H9 (cell line): ENCODE data around the gene ATP13A2. TPM values are rescaled to one million over a fixed set of nuclear protein-coding genes. Genes with fewer than 3 reads are reported as not detected.
"Not testable (repeated sequence)": the region's sequence is repeated elsewhere in the genome, so short reads cannot be mapped to it uniquely, and the experiment has no call there.

Experiments
- DNase-seq: peaks from one replicate; pipeline ENCODE4 v3.0.0-alpha.2; 2017
- H2AFZ ChIP-seq: one replicate; pipeline ENCODE4 v1.6.1; 2013; ENCODE audit warnings: mild to moderate bottlenecking, low read length, control low read depth, moderate library complexity
- H2AK5ac ChIP-seq: 2 replicates; pipeline ENCODE4 v1.6.1; 2013; ENCODE audit warnings: low read length, control low read depth, mixed read lengths; ENCODE audit not compliant: insufficient read length
- H2BK120ac ChIP-seq: one replicate; pipeline ENCODE4 v1.6.1; 2013; ENCODE audit warnings: low read depth, mild to moderate bottlenecking, low read length, control low read depth, inconsistent platforms; ENCODE audit not compliant: poor library complexity, severe bottlenecking
- H2BK12ac ChIP-seq: 2 replicates; pipeline ENCODE4 v1.6.1; 2013; ENCODE audit warnings: low read length, control low read depth, mixed read lengths, low read depth; ENCODE audit not compliant: insufficient read length
- H2BK15ac ChIP-seq: 2 replicates; pipeline ENCODE4 v1.6.1; 2013; ENCODE audit warnings: low read depth, low read length, control low read depth
- H2BK20ac ChIP-seq: one replicate; pipeline ENCODE4 v1.6.1; 2013; ENCODE audit warnings: low read depth, mild to moderate bottlenecking, low read length, control low read depth, inconsistent platforms; ENCODE audit not compliant: poor library complexity, severe bottlenecking
- H2BK5ac ChIP-seq: 2 replicates; pipeline ENCODE4 v1.6.1; 2013; ENCODE audit warnings: low read length, control low read depth, mixed read lengths; ENCODE audit not compliant: insufficient read length
- H3K14ac ChIP-seq: 2 replicates; pipeline ENCODE4 v1.6.1; 2013; ENCODE audit warnings: low read length, control low read depth; ENCODE audit not compliant: insufficient read depth
- H3K18ac ChIP-seq: 2 replicates; pipeline ENCODE4 v1.6.1; 2013; ENCODE audit warnings: low read depth, mild to moderate bottlenecking, mixed read lengths, low read length, control low read depth; ENCODE audit not compliant: insufficient read length
- H3K23ac ChIP-seq: 2 replicates; pipeline ENCODE4 v1.6.1; 2013; ENCODE audit warnings: low read length, control low read depth, mixed read lengths, low read depth; ENCODE audit not compliant: insufficient read length
- H3K23me2 ChIP-seq: 2 replicates; pipeline ENCODE4 v1.6.1; 2013; ENCODE audit warnings: low read depth, mild to moderate bottlenecking, mixed read lengths, low read length, control low read depth; ENCODE audit not compliant: insufficient read length, poor library complexity, severe bottlenecking
- H3K27ac ChIP-seq: 2 replicates; pipeline ENCODE4 v1.5.1; 2013; ENCODE audit warnings: low read length, control low read depth, mixed read lengths, low read depth; ENCODE audit not compliant: insufficient read length
- H3K27me3 ChIP-seq: 2 replicates; pipeline ENCODE4 v1.6.1; 2013; ENCODE audit warnings: low read length, control low read depth, inconsistent platforms; ENCODE audit not compliant: insufficient read depth
- H3K4ac ChIP-seq: 2 replicates; pipeline ENCODE4 v1.6.1; 2013; ENCODE audit warnings: low read depth, mild to moderate bottlenecking, control low read depth, inconsistent platforms, low read length, moderate library complexity
- H3K4me1 ChIP-seq: 2 replicates; pipeline ENCODE4 v1.6.1; 2013; ENCODE audit warnings: low read length, control low read depth, inconsistent platforms; ENCODE audit not compliant: insufficient read depth
- H3K4me2 ChIP-seq: 2 replicates; pipeline ENCODE4 v1.6.1; 2013; ENCODE audit warnings: low read length, control low read depth, mixed read lengths; ENCODE audit not compliant: insufficient read length, insufficient read depth
- H3K56ac ChIP-seq: 2 replicates; pipeline ENCODE4 v1.6.1; 2013; ENCODE audit warnings: low read depth, mild to moderate bottlenecking, mixed read lengths, low read length, control low read depth; ENCODE audit not compliant: insufficient read length
- H3K79me1 ChIP-seq: 2 replicates; pipeline ENCODE4 v1.6.1; 2013; ENCODE audit warnings: low read depth, mild to moderate bottlenecking, moderate library complexity, low read length, control low read depth, inconsistent platforms; ENCODE audit not compliant: insufficient read depth, poor library complexity, severe bottlenecking
- H3K79me2 ChIP-seq: 2 replicates; pipeline ENCODE4 v1.6.1; 2013; ENCODE audit warnings: low read length, control low read depth, inconsistent platforms; ENCODE audit not compliant: insufficient read depth
- H3K9ac ChIP-seq: 2 replicates; pipeline ENCODE4 v1.6.1; 2013; ENCODE audit warnings: low read length, control low read depth, mixed read lengths; ENCODE audit not compliant: insufficient read length; ENCODE audit errors: extremely low read depth
- H3K9me3 ChIP-seq: one replicate; pipeline ENCODE4 v1.6.1; 2013; ENCODE audit warnings: low read depth, low read length, inconsistent platforms; ENCODE audit not compliant: control insufficient read depth
- H3T11ph ChIP-seq: one replicate; pipeline ENCODE4 v1.6.1; 2013; ENCODE audit warnings: mild to moderate bottlenecking, low read length, control low read depth, inconsistent platforms
- H4K20me1 ChIP-seq: one replicate; pipeline ENCODE4 v1.6.1; 2013; ENCODE audit not compliant: control insufficient read depth, insufficient read length, insufficient read depth
- H4K5ac ChIP-seq: 2 replicates; pipeline ENCODE4 v1.6.1; 2013; ENCODE audit warnings: low read depth, mild to moderate bottlenecking, mixed read lengths, low read length, control low read depth; ENCODE audit not compliant: insufficient read length
- H4K8ac ChIP-seq: replicated peaks from 2 replicates; pipeline ENCODE4 v1.6.1; 2013; ENCODE audit warnings: low read length, control low read depth, mixed read lengths, low read depth; ENCODE audit not compliant: insufficient read length
- H4K91ac ChIP-seq: 2 replicates; pipeline ENCODE4 v1.6.1; 2013; ENCODE audit warnings: low read depth, mild to moderate bottlenecking, moderate library complexity, mixed read lengths, low read length, control low read depth; ENCODE audit not compliant: insufficient read length
- H3K27ac Mint-ChIP-seq, 3 experiments: 2 replicates in 2 of 3; 3 replicates in 1 of 3; pipeline ENCODE4 v1.8.0; 2020 to 2021; ENCODE audit warnings: mixed read lengths in 3 of 3, mild to moderate bottlenecking in 1 of 3, moderate library complexity in 1 of 3
- H3K27me3 Mint-ChIP-seq: 2 replicates; pipeline ENCODE4 v1.8.0; 2021; ENCODE audit warnings: low read depth, mild to moderate bottlenecking, moderate library complexity, mixed read lengths
- H3K36me3 Mint-ChIP-seq, 3 experiments: 2 replicates in 2 of 3; 3 replicates in 1 of 3; pipeline ENCODE4 v1.8.0; 2020 to 2021; ENCODE audit warnings: low read depth in 3 of 3, mixed read lengths in 3 of 3; ENCODE audit not compliant: insufficient read depth in 1 of 3
- H3K4me1 Mint-ChIP-seq, 2 experiments: 2 replicates each; pipeline ENCODE4 v1.8.0; 2020; ENCODE audit warnings: mixed read lengths in 2 of 2
- H3K4me3 Mint-ChIP-seq, 2 experiments: 2 replicates in 1 of 2; 3 replicates in 1 of 2; pipeline ENCODE4 v1.8.0; 2020 to 2021; ENCODE audit warnings: mild to moderate bottlenecking in 2 of 2, mixed read lengths in 2 of 2, moderate library complexity in 1 of 2
- H3K9me3 Mint-ChIP-seq, 2 experiments: 2 replicates in 1 of 2; 3 replicates in 1 of 2; pipeline ENCODE4 v1.8.0; 2020; ENCODE audit warnings: mild to moderate bottlenecking in 2 of 2, mixed read lengths in 2 of 2, moderate library complexity in 1 of 2
- WGBS: extraction: QIAGEN DNeasy Blood & Tissue Kit; methylation state at CpG from one replicate; pipeline ENCODE4 v1.1.7; 2013; ENCODE audit warnings: missing lambda C conversion rate, low lambda C conversion rate, mixed read lengths; ENCODE audit not compliant: insufficient read length; ENCODE audit errors: extremely low coverage; 5-methylcytosine and 5-hydroxymethylcytosine counted together
- total RNA-seq: library from RNA; stranded (reverse); gene quantifications from 2 replicates; pipeline ENCODE4 v1.2.1, GENCODE V29; 2021
- TF ChIP-seq, protein P1 (sequence below): fragments of 200-600 bp; sonication (generic); conservative IDR thresholded peaks from 3 replicates; pipeline ENCODE4 v1.8.0; 2021; ENCODE audit warnings: antibody characterized with exemption, mild to moderate bottlenecking

The ATP13A2 gene
- total RNA-seq, 1 experiment from 2014 or later = 53.6 TPM

- Histone ChIP-seq H4K20me1 (no peaks in the 10 kb centered on the region), H2BK5ac (no peak overlapping the region), H3K56ac (no peak overlapping the region), H2BK12ac (no peak overlapping the region), H3K79me2 (no peaks in the 10 kb centered on the region), H4K8ac (no peak overlapping the region), H4K91ac (no peak overlapping the region), H3K9me3 (no peaks in the 10 kb centered on the region), H3K14ac (no peak overlapping the region), H3K79me1 (no peaks in the 10 kb centered on the region), H3K23ac (no peak overlapping the region), H4K5ac (no peak overlapping the region), H2AK5ac (no peak overlapping the region), H2BK120ac (no peak overlapping the region), H2BK15ac (no peak overlapping the region; the same call in 1 of the 2 replicates), H2BK20ac (no peak overlapping the region), H3K4me1 (no peaks in the 10 kb centered on the region), H3T11ph (no peak overlapping the region), H3K4ac (no peak overlapping the region), H3K27me3 (peaks cover 3% of the 10 kb centered on the region; the same call in 1 of the 2 replicates), H3K27ac (no peak overlapping the region), H2AFZ (no peak overlapping the region), H3K23me2 (no peaks in the 10 kb centered on the region), H3K9ac (no peak overlapping the region), H3K18ac (no peak overlapping the region), H3K4me2 (no peak overlapping the region)
- H3K27ac Mint-ChIP-seq = no peak overlapping the region
- no CpG with 5 or more reads among the region's 19 CpGs for WGBS
- TF ChIP-seq, protein P1, sequence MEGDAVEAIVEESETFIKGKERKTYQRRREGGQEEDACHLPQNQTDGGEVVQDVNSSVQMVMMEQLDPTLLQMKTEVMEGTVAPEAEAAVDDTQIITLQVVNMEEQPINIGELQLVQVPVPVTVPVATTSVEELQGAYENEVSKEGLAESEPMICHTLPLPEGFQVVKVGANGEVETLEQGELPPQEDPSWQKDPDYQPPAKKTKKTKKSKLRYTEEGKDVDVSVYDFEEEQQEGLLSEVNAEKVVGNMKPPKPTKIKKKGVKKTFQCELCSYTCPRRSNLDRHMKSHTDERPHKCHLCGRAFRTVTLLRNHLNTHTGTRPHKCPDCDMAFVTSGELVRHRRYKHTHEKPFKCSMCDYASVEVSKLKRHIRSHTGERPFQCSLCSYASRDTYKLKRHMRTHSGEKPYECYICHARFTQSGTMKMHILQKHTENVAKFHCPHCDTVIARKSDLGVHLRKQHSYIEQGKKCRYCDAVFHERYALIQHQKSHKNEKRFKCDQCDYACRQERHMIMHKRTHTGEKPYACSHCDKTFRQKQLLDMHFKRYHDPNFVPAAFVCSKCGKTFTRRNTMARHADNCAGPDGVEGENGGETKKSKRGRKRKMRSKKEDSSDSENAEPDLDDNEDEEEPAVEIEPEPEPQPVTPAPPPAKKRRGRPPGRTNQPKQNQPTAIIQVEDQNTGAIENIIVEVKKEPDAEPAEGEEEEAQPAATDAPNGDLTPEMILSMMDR = no peak
- H3K36me3 Mint-ChIP-seq = peaks cover 17 to 46% (median 30%) of the 10 kb centered on the region in 3 experiments
- no peak overlapping the region for H3K4me3 Mint-ChIP-seq
- H3K9me3 Mint-ChIP-seq = no peaks in the 10 kb centered on the region
- H3K4me1 Mint-ChIP-seq = 0 out of 4 replicates have a peak, but pooled peaks cover 0 to 3% of the 10 kb centered on the region in 2 experiments
- H3K27me3 Mint-ChIP-seq = no peaks in the 10 kb centered on the region; the same call in 1 of the 2 replicates
- DNase-seq = no peak
These were observed 65.1 kb downstream of the ATP13A2 start for GRCh38 chr1:16946646-16947045.

- peaks cover 17 to 43% (median 30%) of the 10 kb centered on the region in 3 experiments for H3K36me3 Mint-ChIP-seq
These were observed 65.5 kb downstream of the ATP13A2 start for GRCh38 chr1:16946185-16946584.

More at GRCh38 chr1:16946185-16946584, 65.5 kb downstream of the ATP13A2 start:
- not testable (repeated sequence) for H3K79me2 ChIP-seq, H4K5ac ChIP-seq, H3K79me1 ChIP-seq, H3K9me3 ChIP-seq, H3K27me3 Mint-ChIP-seq, H3K56ac ChIP-seq, H3K4me3 Mint-ChIP-seq, H4K20me1 ChIP-seq, H2BK15ac ChIP-seq, H3K4me1 ChIP-seq, H3K23me2 ChIP-seq, H2BK5ac ChIP-seq, H2BK120ac ChIP-seq, DNase-seq, H4K91ac ChIP-seq, H3K18ac ChIP-seq, H2BK12ac ChIP-seq, H2BK20ac ChIP-seq, H3K4me1 Mint-ChIP-seq, H3K4ac ChIP-seq, H3K9me3 Mint-ChIP-seq, H4K8ac ChIP-seq, H3K27me3 ChIP-seq, H3K4me2 ChIP-seq, H3T11ph ChIP-seq, H3K27ac ChIP-seq, H2AK5ac ChIP-seq, H3K23ac ChIP-seq, H2AFZ ChIP-seq, H3K9ac ChIP-seq, H3K14ac ChIP-seq
- no CpG with 5 or more reads among the region's 13 CpGs for WGBS
- peak overlapping the region in 1 of 3 experiments; percentile 34; a peak in 1 of 7 replicates for H3K27ac Mint-ChIP-seq
